ENCODE results near the gene SPATA31E1. TPM values are rescaled to one million over a fixed set of nuclear protein-coding genes. Genes with fewer than 3 reads are reported as not detected.

The SPATA31E1 gene
- total RNA-seq, 2 experiments from 2014 or later = not detected

- Mint-ChIP-seq H3K27ac (no peak overlapping the region), H3K4me3 (no peak overlapping the region), H3K27me3 (peaks cover 2% of the 10 kb centered on the region), H3K36me3 (ENCODE audit: low read depth) (no peaks in the 10 kb centered on the region), H3K9me3 (peaks cover 9% of the 10 kb centered on the region), H3K4me1 (ENCODE audit: low read depth) (no peaks in the 10 kb centered on the region)
- DNase-seq (no peak), ATAC-seq (no peak)
- no peak for TF ChIP-seq CTCF (IDR thresholded peaks at IDR 0.05)
- POLR2A ChIA-PET = no interaction called here
- CTCF ChIA-PET = no interaction called here
- intact Hi-C loops (cut with micrococcal nuclease) = no loop called here
These were observed 24.7 kb upstream of the SPATA31E1 start for GRCh38 chr9:87857948-87858335.

- TF ChIP-seq CTCF (IDR thresholded peaks at IDR 0.05) = no peak
- CTCF ChIA-PET = no interaction called here
These were observed 23.5 kb upstream of the SPATA31E1 start for GRCh38 chr9:87859137-87859536.

GRCh38 chr9:87859786-87860185 lies 22.9 kb upstream of the SPATA31E1 start:
- Mint-ChIP-seq H3K4me1 (ENCODE audit: low read depth) (no peaks in the 10 kb centered on the region), H3K4me3 (no peak overlapping the region), H3K27me3 (peaks cover 2% of the 10 kb centered on the region), H3K27ac (no peak overlapping the region), H3K9me3 (peaks cover 9% of the 10 kb centered on the region), H3K36me3 (ENCODE audit: low read depth) (no peaks in the 10 kb centered on the region)
- no peak for TF ChIP-seq CTCF (IDR thresholded peaks at IDR 0.05)
- DNase-seq = no peak
- intact Hi-C loops (cut with micrococcal nuclease) = no loop called here
- ChIA-PET POLR2A (no interaction called here), CTCF (no interaction called here)
- ATAC-seq = no peak

More at GRCh38 chr9:87859137-87859536, 23.5 kb upstream of the SPATA31E1 start:
- intact Hi-C loops (cut with micrococcal nuclease) = no loop called here
- Mint-ChIP-seq H3K27ac (no peak overlapping the region), H3K9me3 (peaks cover 9% of the 10 kb centered on the region), H3K4me3 (no peak overlapping the region), H3K36me3 (ENCODE audit: low read depth) (no peaks in the 10 kb centered on the region), H3K27me3 (peaks cover 2% of the 10 kb centered on the region), H3K4me1 (ENCODE audit: low read depth) (no peaks in the 10 kb centered on the region)
- DNase-seq (no peak), ATAC-seq (no peak)
- POLR2A ChIA-PET = no interaction called here

GRCh38 chr9:87861332-87861731 lies 21.3 kb upstream of the SPATA31E1 start:
- Mint-ChIP-seq H3K4me1 (ENCODE audit: low read depth) (no peaks in the 10 kb centered on the region), H3K9me3 (peaks cover 9% of the 10 kb centered on the region), H3K27ac (no peak overlapping the region), H3K36me3 (ENCODE audit: low read depth) (no peaks in the 10 kb centered on the region), H3K27me3 (no peaks in the 10 kb centered on the region), H3K4me3 (no peak overlapping the region)
- POLR2A ChIA-PET = no interaction called here
- TF ChIP-seq CTCF (IDR thresholded peaks at IDR 0.05) = no peak
- DNase-seq (no peak), ATAC-seq (no peak)
- CTCF ChIA-PET = no interaction called here
- intact Hi-C loops (cut with micrococcal nuclease) = no loop called here

- no peak for ATAC-seq
- Mint-ChIP-seq H3K27me3 (no peaks in the 10 kb centered on the region), H3K27ac (no peak overlapping the region), H3K36me3 (ENCODE audit: low read depth) (no peaks in the 10 kb centered on the region), H3K4me3 (no peak overlapping the region), H3K4me1 (ENCODE audit: low read depth) (no peaks in the 10 kb centered on the region), H3K9me3 (peaks cover 9% of the 10 kb centered on the region)
- intact Hi-C loops (cut with micrococcal nuclease) = no loop called here
- POLR2A ChIA-PET = no interaction called here
- no peak for DNase-seq
- CTCF ChIA-PET = no interaction called here
- TF ChIP-seq CTCF (IDR thresholded peaks at IDR 0.05) = no peak
These were observed 20.0 kb upstream of the SPATA31E1 start for GRCh38 chr9:87862536-87863268.
